ENCODE results near the gene PPP1R2. TPM values are rescaled to one million over a fixed set of nuclear protein-coding genes. Genes with fewer than 3 reads are reported as not detected.

PPP1R2 gene
- total and polyA plus RNA-seq, 8 donors: 39.0 to 65.7 (median 55.7) TPM

DNA sequence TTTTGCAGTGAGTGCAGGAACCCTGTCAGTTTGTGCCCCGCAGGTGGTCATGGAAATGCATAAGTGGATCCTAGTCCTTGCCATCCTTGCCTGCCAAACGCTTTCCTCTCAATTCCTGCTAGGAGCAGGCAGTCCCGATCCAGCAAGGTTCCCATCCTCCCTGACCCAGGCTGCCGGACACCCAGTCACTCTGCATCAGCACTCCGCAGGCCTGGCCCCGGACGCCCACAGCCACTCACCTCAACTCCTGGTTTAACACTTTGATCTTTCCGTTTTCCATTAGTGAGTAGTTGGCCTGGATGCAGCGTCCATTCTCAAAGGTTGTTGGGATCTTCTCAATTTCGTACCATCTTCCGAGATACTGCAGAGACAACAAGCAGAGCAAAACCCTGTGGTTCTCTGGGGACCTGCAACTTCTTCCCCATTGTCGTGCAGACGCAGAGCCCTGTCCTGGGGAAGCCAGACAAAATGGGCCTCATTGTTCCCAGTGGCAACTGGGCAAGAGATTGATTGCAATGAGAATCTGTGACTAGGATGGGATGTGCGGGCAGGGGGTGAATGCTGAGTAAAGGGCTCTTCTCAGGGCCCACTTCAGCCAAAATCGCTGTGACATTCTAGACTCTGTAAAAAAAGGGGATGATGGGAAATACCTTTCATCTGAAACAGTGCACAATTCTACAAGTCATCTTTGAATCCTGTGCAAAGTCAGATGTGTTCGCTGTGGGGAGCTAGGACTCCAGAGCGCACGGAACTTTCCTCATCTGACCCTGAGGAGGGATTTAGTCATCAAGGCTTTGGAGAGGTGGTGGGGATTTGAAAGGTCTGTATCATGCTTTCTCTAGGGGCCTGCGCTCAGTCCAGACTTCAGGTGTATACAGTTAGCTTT is 30.7 kb upstream of the PPP1R2 start:
- no peak for DNase-seq
- ATAC-seq: no peak
- Histone ChIP-seq H3K9me3 (no peaks in the 10 kb centered on the region), H3K4me1 (no peaks in the 10 kb centered on the region), H3K27ac (no peak overlapping the region), H3K4me3 (no peak overlapping the region), H3K36me3 (no peaks in the 10 kb centered on the region), H3K27me3 (no peaks in the 10 kb centered on the region)
- intact Hi-C loops (cut with DNase I): no loop called here
- TF ChIP-seq, protein P1, sequence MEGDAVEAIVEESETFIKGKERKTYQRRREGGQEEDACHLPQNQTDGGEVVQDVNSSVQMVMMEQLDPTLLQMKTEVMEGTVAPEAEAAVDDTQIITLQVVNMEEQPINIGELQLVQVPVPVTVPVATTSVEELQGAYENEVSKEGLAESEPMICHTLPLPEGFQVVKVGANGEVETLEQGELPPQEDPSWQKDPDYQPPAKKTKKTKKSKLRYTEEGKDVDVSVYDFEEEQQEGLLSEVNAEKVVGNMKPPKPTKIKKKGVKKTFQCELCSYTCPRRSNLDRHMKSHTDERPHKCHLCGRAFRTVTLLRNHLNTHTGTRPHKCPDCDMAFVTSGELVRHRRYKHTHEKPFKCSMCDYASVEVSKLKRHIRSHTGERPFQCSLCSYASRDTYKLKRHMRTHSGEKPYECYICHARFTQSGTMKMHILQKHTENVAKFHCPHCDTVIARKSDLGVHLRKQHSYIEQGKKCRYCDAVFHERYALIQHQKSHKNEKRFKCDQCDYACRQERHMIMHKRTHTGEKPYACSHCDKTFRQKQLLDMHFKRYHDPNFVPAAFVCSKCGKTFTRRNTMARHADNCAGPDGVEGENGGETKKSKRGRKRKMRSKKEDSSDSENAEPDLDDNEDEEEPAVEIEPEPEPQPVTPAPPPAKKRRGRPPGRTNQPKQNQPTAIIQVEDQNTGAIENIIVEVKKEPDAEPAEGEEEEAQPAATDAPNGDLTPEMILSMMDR (IDR thresholded peaks at IDR 0.05): no peak

GRCh38 chr3:195571361-195571760 is 28.2 kb upstream of the PPP1R2 start:
- DNase-seq (no peak), ATAC-seq (no peak)
- intact Hi-C loops (cut with DNase I): no loop called here
- Histone ChIP-seq H3K27ac (no peak overlapping the region), H3K4me3 (no peak overlapping the region), H3K27me3 (peaks cover 0 to 10% of the 10 kb centered on the region in 2 donors), H3K36me3 (no peaks in the 10 kb centered on the region), H3K9me3 (no peaks in the 10 kb centered on the region), H3K4me1 (no peaks in the 10 kb centered on the region)
- TF ChIP-seq, protein P1 (IDR thresholded peaks at IDR 0.05): no peak

DNA sequence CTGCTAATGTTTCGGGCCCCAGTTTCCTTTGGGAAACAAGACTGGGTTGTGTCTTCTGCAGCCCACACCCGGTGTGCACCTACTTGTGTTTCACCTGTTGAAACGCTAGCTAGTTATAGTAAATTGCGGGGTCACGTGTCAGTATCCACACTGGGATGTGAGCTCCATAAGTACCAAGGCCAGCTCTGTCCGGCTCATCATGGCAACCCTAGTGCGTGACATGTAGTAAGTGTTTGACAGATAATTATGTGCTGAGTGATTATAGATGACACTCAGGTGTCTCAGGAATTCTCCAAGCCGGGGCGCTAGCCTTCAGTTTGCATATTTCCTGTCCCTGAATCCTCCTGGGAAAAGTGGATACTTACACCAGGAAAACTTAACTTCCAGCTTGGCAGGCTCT is 27.8 kb upstream of the PPP1R2 start:
- ATAC-seq: no peak
- H3K27ac ChIP-seq: no peak overlapping the region
- H3K4me1 ChIP-seq: no peaks in the 10 kb centered on the region
- H3K36me3 ChIP-seq: no peaks in the 10 kb centered on the region
- H3K9me3 ChIP-seq: no peaks in the 10 kb centered on the region
- H3K4me3 ChIP-seq: no peak overlapping the region
- no peak for DNase-seq
- TF ChIP-seq, protein P1 (IDR thresholded peaks at IDR 0.05): no peak
- intact Hi-C loops (cut with DNase I): no loop called here
- peaks cover 0 to 15% of the 10 kb centered on the region in 2 donors for H3K27me3 ChIP-seq

DNA sequence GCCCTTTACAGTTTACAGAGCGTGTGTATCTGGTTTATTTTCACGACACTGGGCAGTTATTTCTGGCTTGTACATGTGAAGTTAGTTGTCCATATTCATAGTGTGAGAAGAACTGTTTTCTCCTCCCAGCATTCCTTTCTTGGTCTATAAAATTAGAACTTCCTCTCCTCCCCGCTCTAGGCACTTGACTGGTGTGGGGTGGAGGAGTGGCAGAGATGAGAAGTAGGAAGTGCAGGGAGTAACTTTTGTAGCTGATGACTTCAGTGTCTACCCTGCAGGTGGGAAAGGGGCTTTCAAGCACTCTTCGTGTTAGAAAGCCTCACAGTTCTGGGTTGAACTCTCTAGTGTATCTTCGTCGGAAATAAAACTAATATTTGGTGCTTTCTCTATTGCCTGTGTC is 27.2 kb upstream of the PPP1R2 start:
- peaks cover 0 to 19% of the 10 kb centered on the region in 2 donors for H3K27me3 ChIP-seq
- H3K4me3 ChIP-seq: no peak overlapping the region
- DNase-seq (no peak), ATAC-seq (no peak)
- no peaks in the 10 kb centered on the region for H3K4me1 ChIP-seq
- no peaks in the 10 kb centered on the region for H3K9me3 ChIP-seq
- TF ChIP-seq, protein P1 (IDR thresholded peaks at IDR 0.05): no peak
- no peaks in the 10 kb centered on the region for H3K36me3 ChIP-seq
- H3K27ac ChIP-seq: no peak overlapping the region
- intact Hi-C loops (cut with DNase I): no loop called here

GRCh38 chr3:195568630-195569029 is 25.5 kb upstream of the PPP1R2 start:
- no peaks in the 10 kb centered on the region for H3K9me3 ChIP-seq
- DNase-seq: no peak
- no peak overlapping the region for H3K4me3 ChIP-seq
- no peaks in the 10 kb centered on the region for H3K4me1 ChIP-seq
- intact Hi-C loops (cut with DNase I): no loop called here
- H3K27me3 ChIP-seq: peaks cover 0 to 19% of the 10 kb centered on the region in 2 donors
- no peaks in the 10 kb centered on the region for H3K36me3 ChIP-seq
- no peak for ATAC-seq
- H3K27ac ChIP-seq: no peak overlapping the region
- TF ChIP-seq, protein P1 (IDR thresholded peaks at IDR 0.05): no peak

Data from left lung (tissue), 10 donors.